Small intestine (tissue), 7 donors: ENCODE results near the gene CDC42BPB. TPM values are rescaled to one million over a fixed set of nuclear protein-coding genes. Genes with fewer than 3 reads are reported as not detected.

Experiments used
- DNase-seq, 2 donors: peaks; one replicate each; pipeline versions ENCODE4 v3.0.0 to v3.0.0-alpha.2; 2013
- FAIRE-seq: peaks from 2 replicates; lab custom pipeline; 2012; peaks lifted over from hg19 to GRCh38; lab: Jason Lieb, UNC
- H3K27ac ChIP-seq, 3 donors: one replicate each; pipeline ENCODE4 v1.5.1; 2013; ENCODE audit warnings: low read length in 2 of 3, mild to moderate bottlenecking in 2 of 3, control low read depth in 1 of 3, inconsistent platforms in 1 of 3, low read depth in 1 of 3, moderate library complexity in 1 of 3
- H3K27me3 ChIP-seq, 3 donors: one replicate each; pipeline ENCODE4 v1.6.1; 2013; ENCODE audit warnings: low read length in 3 of 3, inconsistent platforms in 1 of 3; ENCODE audit not compliant: control insufficient read depth in 3 of 3, insufficient read depth in 3 of 3
- H3K36me3 ChIP-seq, 3 donors: one replicate each; pipeline ENCODE4 v1.6.1; 2013; ENCODE audit warnings: low read length in 3 of 3, inconsistent platforms in 1 of 3, low read depth in 1 of 3, mild to moderate bottlenecking in 1 of 3, moderate library complexity in 1 of 3; ENCODE audit not compliant: control insufficient read depth in 3 of 3, insufficient read depth in 2 of 3
- H3K4me1 ChIP-seq, 3 donors: one replicate each; pipeline ENCODE4 v1.6.1; 2013; ENCODE audit warnings: low read length in 2 of 3, inconsistent platforms in 1 of 3, low read depth in 1 of 3, mild to moderate bottlenecking in 1 of 3, moderate library complexity in 1 of 3; ENCODE audit not compliant: control insufficient read depth in 3 of 3, insufficient read depth in 2 of 3
- H3K4me3 ChIP-seq, 3 donors: one replicate each; pipeline ENCODE4 v1.5.1; 2013; ENCODE audit warnings: low read length in 3 of 3, control low read depth in 1 of 3, inconsistent platforms in 1 of 3, low read depth in 1 of 3, mild to moderate bottlenecking in 1 of 3, moderate library complexity in 1 of 3
- H3K9me3 ChIP-seq, 2 donors: one replicate each; pipeline ENCODE4 v1.6.1; 2013; ENCODE audit warnings: low read depth in 1 of 2, low read length in 1 of 2; ENCODE audit not compliant: control insufficient read depth in 2 of 2, insufficient read depth in 1 of 2
- WGBS, 3 donors: extraction: QIAGEN DNeasy Blood & Tissue Kit; methylation state at CpG; one replicate each; pipeline ENCODE4 v1.1.7; 2013; 5-methylcytosine and 5-hydroxymethylcytosine counted together
- polyA plus RNA-seq, 4 donors: library from polyadenylated mRNA; stranded (reverse) in 3 of 4; unstranded in 1 of 4; fragments of 200-250 nt in 3 of 4; fragments of 120-200 nt in 1 of 4; gene quantifications; one replicate each; pipeline versions ENCODE4 v1.2.1 to v1.2.3, GENCODE V29; 2013
- donor health status: healthy with polysubstance abuse.
- donor health status: control.
- donor health status: control.
- donor health status: Bipolar disorder and iron deficiency.
- donor health status: healthy.

CDC42BPB gene
- polyA plus RNA-seq, 4 donors: 29.2 to 69.4 (median 39.5) TPM

DNA sequence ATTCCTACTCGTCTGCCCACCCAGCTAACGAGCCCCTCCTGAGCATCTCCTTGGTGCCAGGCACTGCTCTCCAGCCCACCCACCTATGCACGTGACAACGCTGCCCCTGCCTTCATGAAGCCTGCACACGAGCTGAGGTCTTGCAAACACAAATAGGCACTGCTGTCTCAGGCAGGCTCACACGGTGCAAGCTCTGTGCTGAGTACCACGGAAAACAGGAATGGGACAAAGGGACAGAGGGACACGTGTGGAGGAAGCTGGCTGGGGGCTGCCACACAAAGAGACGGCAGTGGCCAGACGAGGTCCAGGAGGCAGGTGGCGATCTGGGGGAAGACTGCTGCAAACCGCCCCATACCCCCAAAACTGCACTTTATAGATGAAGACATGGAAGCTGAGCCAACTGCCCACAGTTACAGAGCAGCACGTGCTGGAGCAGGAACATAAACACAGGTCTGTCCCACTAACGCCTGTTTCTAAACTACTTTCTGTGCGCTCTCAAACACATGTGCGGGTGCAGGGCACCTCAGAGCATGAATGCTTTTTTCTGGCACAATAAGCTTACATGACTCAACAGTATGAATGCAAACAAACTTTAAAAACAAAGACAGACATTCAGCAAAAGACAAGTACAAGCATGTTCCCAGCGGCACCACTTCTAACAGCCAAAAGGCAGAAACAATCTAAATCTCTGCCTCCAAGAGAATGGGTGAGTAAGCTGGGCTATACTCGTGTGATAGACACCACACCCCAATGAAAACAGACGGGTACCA is 70.4 kb downstream of the CDC42BPB start:
- Histone ChIP-seq H3K4me3 (no peak overlapping the region), H3K4me1 (no peaks in the 10 kb centered on the region), H3K27me3 (no peaks in the 10 kb centered on the region), H3K9me3 (peaks cover 0 to 19% of the 10 kb centered on the region in 2 donors), H3K36me3 (peaks cover 4 to 66% (median 18%) of the 10 kb centered on the region in 3 donors), H3K27ac (no peak overlapping the region)
- FAIRE-seq: no peak
- DNase-seq: no peak
- 90 to 92% (median 91%) methylated on average over 19 of the region's 19 CpGs for WGBS, 3 donors

DNA sequence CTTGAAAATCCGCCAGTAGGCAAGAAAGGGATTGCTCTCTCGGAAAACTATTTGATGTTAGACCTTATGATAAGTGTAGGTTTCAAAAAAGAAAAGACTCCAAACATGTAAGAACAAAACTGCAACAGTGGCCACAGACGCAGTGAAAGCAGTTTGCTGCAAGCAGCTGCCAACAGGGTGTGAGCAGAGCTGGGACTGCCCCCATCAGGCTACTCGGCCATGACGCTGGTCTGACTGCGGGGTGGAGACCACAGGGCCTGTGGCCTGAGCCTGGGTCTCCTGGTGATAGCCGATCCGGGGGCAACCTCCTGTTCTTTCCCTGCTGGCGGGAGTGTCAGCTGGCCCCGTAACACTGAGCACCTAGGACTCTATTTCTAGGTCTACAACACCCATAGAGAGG is 71.7 kb downstream of the CDC42BPB start:
- Histone ChIP-seq H3K9me3 (peaks cover 0 to 19% of the 10 kb centered on the region in 2 donors), H3K27ac (no peak overlapping the region), H3K36me3 (peaks cover 4 to 75% (median 13%) of the 10 kb centered on the region in 3 donors), H3K4me1 (no peaks in the 10 kb centered on the region), H3K27me3 (no peaks in the 10 kb centered on the region), H3K4me3 (no peak overlapping the region)
- 82 to 89% (median 83%) methylated on average over 10 of the region's 10 CpGs for WGBS, 3 donors
- no peak for FAIRE-seq
- no peak for DNase-seq

DNA sequence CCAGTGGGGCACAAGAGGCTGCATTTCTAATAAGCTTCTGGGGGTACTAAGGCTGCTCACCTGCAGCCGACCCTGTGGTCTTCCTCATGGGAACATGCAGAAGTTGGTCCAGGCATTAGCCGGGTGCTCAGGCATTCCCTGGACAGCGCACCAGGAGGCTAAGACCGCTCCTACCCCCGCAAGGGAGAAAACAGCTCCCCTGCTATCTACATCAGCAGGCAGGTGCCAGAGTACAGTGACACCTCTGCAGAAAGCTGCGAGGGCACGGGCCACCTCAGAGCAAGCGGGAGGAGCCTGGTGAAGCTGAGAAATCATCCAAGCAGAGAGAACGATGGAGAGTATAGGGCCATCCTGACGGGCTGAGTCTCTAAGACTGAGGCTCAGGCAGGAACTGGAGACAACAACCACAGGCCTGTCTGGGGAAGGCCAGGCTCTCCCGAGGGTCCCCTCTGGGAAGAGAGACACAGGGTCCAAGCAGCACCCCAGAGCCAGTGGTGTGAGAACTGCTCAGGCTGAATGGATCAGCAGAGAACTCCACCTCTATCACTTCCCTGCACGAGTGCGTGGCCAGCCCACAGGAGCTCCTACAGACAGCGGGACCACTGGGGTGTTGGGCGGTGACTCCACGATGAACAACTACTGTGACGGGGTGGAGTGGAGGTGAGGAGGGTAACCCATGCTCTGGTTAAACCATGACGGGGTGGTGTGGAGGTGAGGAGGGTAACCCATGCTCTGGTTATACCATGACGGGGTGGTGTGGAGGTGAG is 72.8 kb downstream of the CDC42BPB start:
- H3K27me3 ChIP-seq: no peaks in the 10 kb centered on the region
- H3K36me3 ChIP-seq: peaks cover 6 to 74% (median 7%) of the 10 kb centered on the region in 3 donors
- no peak overlapping the region for H3K27ac ChIP-seq
- DNase-seq (no peak), FAIRE-seq (no peak)
- 94 to 97% (median 95%) methylated on average over 19 of the region's 19 CpGs for WGBS, 3 donors
- H3K4me1 ChIP-seq: no peaks in the 10 kb centered on the region
- peaks cover 0 to 11% of the 10 kb centered on the region in 2 donors for H3K9me3 ChIP-seq
- no peak overlapping the region for H3K4me3 ChIP-seq

DNA sequence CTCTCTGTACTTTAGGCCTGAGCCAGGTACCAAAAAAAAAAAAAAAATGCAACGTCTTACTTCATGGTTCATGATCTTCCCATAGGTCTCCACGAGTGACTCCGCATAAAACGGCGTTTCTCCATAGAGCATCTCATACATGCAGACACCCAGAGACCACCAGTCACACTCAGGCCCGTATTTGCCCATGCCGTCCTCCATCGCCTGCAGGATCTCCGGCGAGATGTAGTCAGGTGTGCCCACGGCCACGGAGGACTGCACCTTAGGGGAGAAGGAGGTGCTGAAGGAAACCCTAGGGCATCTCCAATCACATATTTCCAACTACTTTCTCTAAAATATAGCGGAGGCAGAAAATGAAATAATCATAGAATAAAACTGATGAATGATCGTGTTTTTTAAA is 73.9 kb downstream of the CDC42BPB start:
- 91 to 93% (median 93%) methylated on average over 14 of the region's 14 CpGs for WGBS, 3 donors
- no peak for DNase-seq
- peaks cover 4 to 80% (median 8%) of the 10 kb centered on the region in 3 donors for H3K36me3 ChIP-seq
- H3K4me3 ChIP-seq: no peak overlapping the region
- H3K27me3 ChIP-seq: no peaks in the 10 kb centered on the region
- H3K4me1 ChIP-seq: no peaks in the 10 kb centered on the region
- peaks cover 0 to 6% of the 10 kb centered on the region in 2 donors for H3K9me3 ChIP-seq
- H3K27ac ChIP-seq: no peak overlapping the region
- no peak for FAIRE-seq

DNA sequence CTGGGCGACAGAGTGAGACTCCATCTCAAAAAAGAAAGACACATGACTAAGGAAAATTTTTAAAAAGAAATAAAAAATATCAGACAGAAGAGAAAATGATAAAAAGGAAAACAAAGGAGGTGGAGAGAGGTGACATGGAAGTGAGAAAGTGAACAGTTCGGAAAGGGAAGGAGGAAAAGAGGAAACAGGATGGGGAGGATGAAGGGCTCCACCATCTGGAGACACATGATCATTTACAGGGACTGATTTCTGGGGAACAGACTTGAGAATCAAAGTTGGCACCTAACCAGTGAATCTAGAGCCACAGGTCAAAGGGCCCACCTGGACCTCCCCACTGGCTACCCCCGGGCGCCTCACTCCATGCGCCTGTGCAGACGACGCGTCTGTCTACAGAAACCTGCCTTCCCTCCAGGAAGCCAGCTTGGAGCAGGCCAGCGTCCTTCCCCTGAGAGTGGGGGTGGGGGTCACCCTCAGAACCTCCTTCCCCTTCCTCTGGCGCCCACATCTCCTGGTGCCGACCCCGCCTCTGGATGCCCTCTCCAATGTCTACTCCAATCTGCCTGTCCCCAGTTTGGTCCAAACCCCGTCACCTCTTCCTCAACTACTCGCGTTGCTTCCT is 74.4 kb downstream of the CDC42BPB start:
- Histone ChIP-seq H3K27me3 (no peaks in the 10 kb centered on the region), H3K4me1 (no peaks in the 10 kb centered on the region), H3K9me3 (peaks cover 0 to 4% of the 10 kb centered on the region in 2 donors), H3K36me3 (peaks cover 4 to 84% (median 11%) of the 10 kb centered on the region in 3 donors), H3K4me3 (no peak overlapping the region), H3K27ac (no peak overlapping the region)
- WGBS, 3 donors: 90 to 93% (median 91%) methylated on average over 14 to 15 of the region's 15 CpGs
- DNase-seq (no peak), FAIRE-seq (no peak)

DNA sequence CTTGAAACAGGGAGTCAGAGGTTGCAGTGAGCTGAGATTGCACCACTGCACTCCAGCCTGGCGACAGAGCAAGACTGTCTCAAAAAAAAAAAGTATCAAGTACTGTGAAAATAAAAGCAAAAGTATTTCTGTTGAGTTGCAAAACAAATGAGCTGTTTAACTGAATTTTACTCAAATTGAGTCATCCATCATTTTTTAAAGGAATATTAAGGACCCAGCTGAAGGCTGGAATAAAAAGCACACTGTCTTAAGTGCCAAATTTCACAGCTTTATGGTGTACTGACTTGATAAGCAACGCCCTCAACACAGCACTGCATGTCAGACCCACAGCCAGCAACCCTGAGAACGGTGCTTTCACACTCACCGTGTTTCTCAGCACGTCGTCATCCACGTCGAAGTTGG is 76.9 kb downstream of the CDC42BPB start:
- H3K4me1 ChIP-seq: no peaks in the 10 kb centered on the region
- no peaks in the 10 kb centered on the region for H3K9me3 ChIP-seq
- H3K27ac ChIP-seq: no peak overlapping the region
- DNase-seq: no peak
- no peaks in the 10 kb centered on the region for H3K27me3 ChIP-seq
- no peak overlapping the region for H3K4me3 ChIP-seq
- peaks cover 3 to 91% (median 9%) of the 10 kb centered on the region in 3 donors for H3K36me3 ChIP-seq
- no peak for FAIRE-seq
- 76 to 85% (median 82%) methylated on average over 8 of the region's 8 CpGs for WGBS, 3 donors

DNA sequence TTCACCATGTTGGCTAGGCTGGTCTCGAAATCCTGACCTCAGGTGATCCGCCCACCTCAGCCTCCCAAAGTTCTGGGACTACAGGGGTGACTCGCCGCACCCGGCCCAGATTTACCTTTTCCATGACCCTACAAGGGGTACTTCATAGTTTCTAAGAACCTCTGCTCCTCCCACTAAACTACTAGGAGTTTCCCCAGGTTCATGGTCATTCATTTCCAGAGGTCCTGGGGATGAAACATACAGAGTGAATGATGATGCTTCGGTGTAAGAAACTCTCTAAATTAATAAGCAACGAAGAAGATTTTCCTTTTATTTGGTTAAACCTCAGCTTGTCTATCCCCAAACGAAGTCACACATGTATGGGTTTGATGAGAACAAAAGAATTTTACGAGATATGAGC is 77.9 kb downstream of the CDC42BPB start:
- H3K4me3 ChIP-seq: no peak overlapping the region
- WGBS, 3 donors: 89 to 93% (median 89%) methylated on average over 9 of the region's 9 CpGs
- no peak overlapping the region for H3K27ac ChIP-seq
- H3K36me3 ChIP-seq: peaks cover 3 to 88% (median 9%) of the 10 kb centered on the region in 3 donors
- no peaks in the 10 kb centered on the region for H3K9me3 ChIP-seq
- DNase-seq: no peak
- no peaks in the 10 kb centered on the region for H3K4me1 ChIP-seq
- H3K27me3 ChIP-seq: no peaks in the 10 kb centered on the region
- no peak for FAIRE-seq

DNA sequence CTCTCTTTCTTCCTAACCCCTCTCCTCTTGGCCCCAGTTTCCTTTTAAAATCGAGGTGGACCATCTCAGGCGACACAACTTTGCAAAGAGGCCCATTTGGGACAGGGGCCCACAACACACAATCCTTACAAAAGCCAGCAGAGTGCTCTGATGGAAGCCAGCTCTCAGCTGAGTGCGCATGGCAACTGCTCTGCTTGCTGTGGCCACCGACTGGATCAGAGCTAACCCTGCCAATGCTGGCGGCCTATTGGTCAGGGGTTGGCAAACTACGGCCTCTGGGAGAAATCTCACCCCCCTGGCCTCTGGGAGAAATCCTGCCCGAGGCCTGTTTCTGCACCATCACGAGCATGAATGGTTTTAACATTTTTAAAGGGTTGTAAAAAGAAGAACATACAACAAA is 79.9 kb downstream of the CDC42BPB start:
- H3K4me3 ChIP-seq: no peak overlapping the region
- H3K9me3 ChIP-seq: no peaks in the 10 kb centered on the region
- FAIRE-seq (no peak), DNase-seq (no peak)
- H3K4me1 ChIP-seq: no peaks in the 10 kb centered on the region
- peaks cover 9 to 91% (median 20%) of the 10 kb centered on the region in 3 donors for H3K36me3 ChIP-seq
- no peaks in the 10 kb centered on the region for H3K27me3 ChIP-seq
- no peak overlapping the region for H3K27ac ChIP-seq
- 88 to 90% (median 89%) methylated on average over 8 of the region's 8 CpGs for WGBS, 3 donors
